H1 (cell line): ENCODE measurements around the gene CDCA7. TPM values are rescaled to one million over a fixed set of nuclear protein-coding genes. Genes with fewer than 3 reads are reported as not detected.

ENCODE experiments used
- CTCF ChIA-PET: fragments of 300-600 bp; sonication (Branson Sonifier 250); formaldehyde crosslinking; loops from one replicate; lab custom pipeline; 2021; ENCODE audit not compliant: partially characterized antibody; lab: Charles Lee
- POLR2A ChIA-PET: fragments of 300-600 bp; sonication (Branson Sonifier 250); formaldehyde crosslinking; loops from one replicate; lab custom pipeline; 2021; ENCODE audit warnings: inconsistent platforms; ENCODE audit not compliant: partially characterized antibody; lab: Charles Lee
- DNase-seq, 2 experiments: peaks; one replicate each; pipeline versions ENCODE4 v3.0.0 to v3.0.0-alpha.2; 2010 to 2022; ENCODE audit warnings: low spot score in 2 of 2, low read depth in 1 of 2, mixed read lengths in 1 of 2
- FAIRE-seq: peaks from 2 replicates; lab custom pipeline; 2011; peaks lifted over from hg19 to GRCh38; lab: Jason Lieb, UNC
- H2AFZ ChIP-seq: 2 replicates; pipeline ENCODE4 v1.8.1; 2012; ENCODE audit warnings: low read length, inconsistent platforms
- H2AK5ac ChIP-seq: 2 replicates; pipeline ENCODE4 v1.6.1; 2013; ENCODE audit warnings: low read depth, low read length
- H2BK120ac ChIP-seq: replicated peaks from 2 replicates; pipeline ENCODE3; 2013; ENCODE audit warnings: low read depth, low read length, inconsistent platforms
- H2BK12ac ChIP-seq: 2 replicates; pipeline ENCODE4 v1.6.1; 2013; ENCODE audit warnings: low read depth, low read length
- H2BK15ac ChIP-seq: 2 replicates; pipeline ENCODE4 v1.6.1; 2013; ENCODE audit warnings: low read length
- H2BK20ac ChIP-seq: 2 replicates; pipeline ENCODE4 v1.6.1; 2013; ENCODE audit warnings: low read length
- H2BK5ac ChIP-seq: 2 replicates; pipeline ENCODE4 v1.6.1; 2013; ENCODE audit warnings: low read depth, low read length
- H3K14ac ChIP-seq: 2 replicates; pipeline ENCODE4 v1.6.1; 2013; ENCODE audit warnings: inconsistent platforms; ENCODE audit not compliant: insufficient read length
- H3K18ac ChIP-seq: 2 replicates; pipeline ENCODE4 v1.6.1; 2013; ENCODE audit warnings: low read length; ENCODE audit errors: extremely low read depth
- H3K23ac ChIP-seq: 2 replicates; pipeline ENCODE4 v1.6.1; 2013; ENCODE audit warnings: inconsistent platforms; ENCODE audit not compliant: insufficient read length
- H3K23me2 ChIP-seq: 2 replicates; pipeline ENCODE4 v1.6.1; 2013; ENCODE audit warnings: low read depth, low read length
- H3K27ac ChIP-seq: 2 replicates; pipeline ENCODE4 v1.6.1; 2011; ENCODE audit warnings: low read depth, low read length, inconsistent platforms
- H3K27me3 ChIP-seq, 4 experiments: replicated peaks in 1 of 4; 1 replicate in 1 of 4; 2 replicates in 3 of 4; pipeline versions ENCODE4 v1.6.1 to v1.8.1; 2011 to 2013; ENCODE audit warnings: low read length in 3 of 4, mild to moderate bottlenecking in 3 of 4, inconsistent platforms in 2 of 4, mixed read lengths in 2 of 4, moderate library complexity in 1 of 4; ENCODE audit not compliant: control insufficient read depth in 3 of 4, insufficient read depth in 3 of 4; ENCODE audit errors: extremely low read depth in 1 of 4
- H3K36me3 ChIP-seq, 4 experiments: 2 replicates each; pipeline versions ENCODE4 v1.6.1 to v1.8.1; 2011 to 2013; ENCODE audit warnings: mild to moderate bottlenecking in 4 of 4, low read length in 3 of 4, moderate library complexity in 2 of 4, control low read depth in 1 of 4, inconsistent platforms in 1 of 4; ENCODE audit not compliant: insufficient read depth in 4 of 4, control insufficient read depth in 2 of 4
- H3K4ac ChIP-seq: replicated peaks from 2 replicates; pipeline ENCODE3; 2013; ENCODE audit warnings: low read length, low read depth, mixed read lengths, inconsistent platforms; ENCODE audit not compliant: insufficient read length
- H3K4me1 ChIP-seq, 4 experiments: replicated peaks in 1 of 4; 1 replicate in 1 of 4; 2 replicates in 3 of 4; pipeline versions ENCODE4 v1.6.1 to v1.8.1; 2011 to 2013; ENCODE audit warnings: low read length in 3 of 4, inconsistent platforms in 2 of 4, mixed read lengths in 1 of 4; ENCODE audit not compliant: insufficient read depth in 4 of 4, control insufficient read depth in 3 of 4
- H3K4me2 ChIP-seq, 2 experiments: 2 replicates each; pipeline versions ENCODE4 v1.6.1 to v1.8.1; 2011 to 2013; ENCODE audit warnings: low read depth in 2 of 2, low read length in 2 of 2, control low read depth in 1 of 2, inconsistent platforms in 1 of 2, mild to moderate bottlenecking in 1 of 2; ENCODE audit not compliant: insufficient read depth in 1 of 2
- H3K4me3 ChIP-seq, 4 experiments: fragments of 200-600, 300-600 bp in 1 of 4; sonication (generic), shearing (Covaris generic), sonication (Bioruptor Twin) in 1 of 4; 2 replicates each; pipeline versions ENCODE4 v1.5.1 to v1.8.1; 2011 to 2016; ENCODE audit warnings: low read length in 4 of 4, low read depth in 3 of 4, control low read depth in 2 of 4, inconsistent platforms in 2 of 4, mild to moderate bottlenecking in 2 of 4, mixed read lengths in 1 of 4, moderate library complexity in 1 of 4; ENCODE audit not compliant: insufficient read depth in 2 of 4; ENCODE audit errors: extremely low read depth in 1 of 4
- H3K56ac ChIP-seq: replicated peaks from 2 replicates; pipeline ENCODE3; 2013; ENCODE audit warnings: low read depth, mild to moderate bottlenecking, mixed read lengths, low read length, inconsistent platforms; ENCODE audit not compliant: insufficient read length
- H3K79me1 ChIP-seq: 2 replicates; pipeline ENCODE4 v1.6.1; 2013; ENCODE audit warnings: low read depth, low read length, control low read depth
- H3K79me2 ChIP-seq, 2 experiments: 2 replicates each; pipeline versions ENCODE4 v1.6.1 to v1.8.1; 2012 to 2013; ENCODE audit warnings: low read length in 2 of 2, mild to moderate bottlenecking in 2 of 2, inconsistent platforms in 1 of 2; ENCODE audit not compliant: insufficient read depth in 2 of 2, control insufficient read depth in 1 of 2
- H3K9ac ChIP-seq, 4 experiments: replicated peaks in 1 of 4; 1 replicate in 1 of 4; 2 replicates in 3 of 4; pipeline versions ENCODE4 v1.6.1 to v1.8.1; 2011 to 2013; ENCODE audit warnings: low read depth in 3 of 4, low read length in 3 of 4, control low read depth in 2 of 4, mild to moderate bottlenecking in 2 of 4, moderate library complexity in 2 of 4, inconsistent platforms in 1 of 4; ENCODE audit errors: extremely low read depth in 1 of 4
- H3K9me3 ChIP-seq, 2 experiments: 2 replicates each; pipeline versions ENCODE4 v1.6.1 to v1.8.1; 2012 to 2013; ENCODE audit warnings: mild to moderate bottlenecking in 2 of 2, moderate library complexity in 2 of 2, control low read depth in 1 of 2, inconsistent platforms in 1 of 2, low read depth in 1 of 2, low read length in 1 of 2, mixed read lengths in 1 of 2; ENCODE audit not compliant: insufficient read depth in 2 of 2
- H4K20me1 ChIP-seq, 2 experiments: replicated peaks in 1 of 2; 2 replicates each; pipeline versions ENCODE3 to v1.8.1; 2011 to 2013; ENCODE audit warnings: inconsistent platforms in 2 of 2, low read length in 2 of 2, mild to moderate bottlenecking in 1 of 2; ENCODE audit not compliant: insufficient read depth in 2 of 2, control insufficient read depth in 1 of 2
- H4K5ac ChIP-seq: 2 replicates; pipeline ENCODE4 v1.6.1; 2013; ENCODE audit warnings: low read length, low read depth, mixed read lengths, inconsistent platforms; ENCODE audit not compliant: insufficient read length
- H4K8ac ChIP-seq: 2 replicates; pipeline ENCODE4 v1.8.0; 2013; ENCODE audit warnings: mild to moderate bottlenecking, moderate library complexity, low read length, inconsistent platforms; ENCODE audit not compliant: insufficient read depth; ENCODE audit errors: extremely low read depth
- H4K91ac ChIP-seq: replicated peaks from 2 replicates; pipeline ENCODE3; 2013; ENCODE audit warnings: low read length, mixed read lengths, inconsistent platforms; ENCODE audit not compliant: insufficient read length
- BRCA1 ChIP-seq: IDR thresholded peaks from 2 replicates; pipeline ENCODE4 v1.6.1; 2012; ENCODE audit warnings: low read depth, low read length, improper control_type of control experiment
- CBX5 ChIP-seq: fragments of 300-800, 300-1000 bp; sonication (generic); IDR thresholded peaks from 2 replicates; pipeline ENCODE4 v1.7.1; 2016; ENCODE audit warnings: antibody characterized with exemption, low read length, low read depth
- GABPA ChIP-seq: IDR thresholded peaks from 2 replicates; pipeline ENCODE4 v1.6.1; 2011; ENCODE audit warnings: mild to moderate bottlenecking, low read length, moderate library complexity, borderline replicate concordance; ENCODE audit not compliant: insufficient read depth
- POU5F1 ChIP-seq: IDR thresholded peaks from 2 replicates; pipeline ENCODE4 v1.6.1; 2011; ENCODE audit warnings: low read depth, mild to moderate bottlenecking, low read length, moderate library complexity
- TAF7 ChIP-seq: optimal IDR thresholded peaks from 2 replicates; pipeline ENCODE3; 2011; ENCODE audit warnings: low read depth, mild to moderate bottlenecking, inconsistent platforms, low read length, moderate library complexity, borderline replicate concordance
- WGBS, 2 experiments: shearing (Covaris generic) in 1 of 2; methylation state at CpG; one replicate each; pipeline versions ENCODE4 v1.1.6 to v1.1.7; 2013 to 2015; ENCODE audit warnings: low lambda C conversion rate in 2 of 2, mixed read lengths in 2 of 2, inconsistent platforms in 1 of 2, low coverage in 1 of 2, missing lambda C conversion rate in 1 of 2; ENCODE audit not compliant: insufficient replicate concordance in 2 of 2, insufficient coverage in 1 of 2, insufficient read length in 1 of 2; ENCODE audit errors: extremely low coverage in 1 of 2, missing lambda C conversion rate in 1 of 2; 5-methylcytosine and 5-hydroxymethylcytosine counted together
- polyA plus RNA-seq, 7 experiments: library from polyadenylated mRNA; depleted of rRNA in 3 of 7; stranded (reverse) in 5 of 7; unstranded in 2 of 7; fragments of >200 nt in 5 of 7; fragments of 200-250 nt in 2 of 7; gene quantifications; 1 replicate in 5 of 7; 2 replicates in 1 of 7; 4 replicates in 1 of 7; pipeline versions ENCODE4 v1.2.1 to v1.2.3, GENCODE V29; 2011 to 2013; ENCODE audit warnings: missing spikeins in 2 of 7, mixed read lengths in 2 of 7
- total RNA-seq: library from RNA; stranded (reverse); fragmentation: NEBNext Ultra II Directional; extraction: Animal tissue kit (Norgen Biotek cat#: 25700); gene quantifications from 2 replicates; pipeline ENCODE4 v1.2.1, GENCODE V29; 2021
- TF ChIP-seq, protein P1 (sequence below): IDR thresholded peaks from 2 replicates; pipeline ENCODE4 v1.6.1; 2012; ENCODE audit warnings: low read length, inconsistent platforms

Gene CDCA7
- total and polyA plus RNA-seq, 2 of the 8 experiments (the other 6 are each of a cell fraction or from before 2014, with no cell fraction given): 64.4 to 80.4 TPM

DNA sequence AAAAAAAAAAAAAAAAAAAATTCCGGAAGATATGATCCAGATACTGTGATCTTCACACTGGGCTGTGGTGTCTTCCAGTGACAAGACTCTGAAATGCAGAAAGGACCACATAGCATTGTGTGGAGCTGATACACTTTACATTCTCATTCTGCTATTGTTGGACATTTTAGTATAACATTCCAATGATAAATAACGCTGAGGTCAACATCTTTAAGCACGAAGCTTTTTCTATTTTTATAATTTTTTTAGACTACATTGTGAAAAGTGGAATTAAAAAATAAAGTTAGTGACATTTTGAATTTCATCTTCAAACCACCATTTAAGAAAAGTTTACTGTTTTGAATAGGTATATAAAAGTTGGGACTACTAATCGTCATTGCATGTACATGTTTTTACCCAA, 62.7 kb downstream of the CDCA7 start:
- no peak overlapping the region for H3K56ac ChIP-seq
- peaks cover 0 to 4% (median 2%) of the 10 kb centered on the region in 4 experiments; a peak in 3 of 7 replicates for H3K4me1 ChIP-seq
- DNase-seq (no peak), FAIRE-seq (no peak)
- no peak overlapping the region for H2AK5ac ChIP-seq
- H4K91ac ChIP-seq: no peak overlapping the region
- no peak overlapping the region for H3K4me2 ChIP-seq
- H3K14ac ChIP-seq: no peak overlapping the region
- H4K20me1 ChIP-seq: no peaks in the 10 kb centered on the region
- H4K5ac ChIP-seq: no peak overlapping the region
- H3K27me3 ChIP-seq: no peaks in the 10 kb centered on the region
- H2BK15ac ChIP-seq: no peak overlapping the region
- TF ChIP-seq CBX5 (no peak), BRCA1 (no peak), GABPA (no peak), POU5F1 (no peak), TAF7 (no peak)
- TF ChIP-seq, protein P1, sequence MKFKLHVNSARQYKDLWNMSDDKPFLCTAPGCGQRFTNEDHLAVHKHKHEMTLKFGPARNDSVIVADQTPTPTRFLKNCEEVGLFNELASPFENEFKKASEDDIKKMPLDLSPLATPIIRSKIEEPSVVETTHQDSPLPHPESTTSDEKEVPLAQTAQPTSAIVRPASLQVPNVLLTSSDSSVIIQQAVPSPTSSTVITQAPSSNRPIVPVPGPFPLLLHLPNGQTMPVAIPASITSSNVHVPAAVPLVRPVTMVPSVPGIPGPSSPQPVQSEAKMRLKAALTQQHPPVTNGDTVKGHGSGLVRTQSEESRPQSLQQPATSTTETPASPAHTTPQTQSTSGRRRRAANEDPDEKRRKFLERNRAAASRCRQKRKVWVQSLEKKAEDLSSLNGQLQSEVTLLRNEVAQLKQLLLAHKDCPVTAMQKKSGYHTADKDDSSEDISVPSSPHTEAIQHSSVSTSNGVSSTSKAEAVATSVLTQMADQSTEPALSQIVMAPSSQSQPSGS: no peak
- no peak overlapping the region for H3K4me3 ChIP-seq
- H3K18ac ChIP-seq: no peak overlapping the region
- H3K4ac ChIP-seq: no peak overlapping the region
- no peak overlapping the region for H3K27ac ChIP-seq
- no peak overlapping the region for H2BK12ac ChIP-seq
- H2BK5ac ChIP-seq: no peak overlapping the region
- no peaks in the 10 kb centered on the region for H3K23me2 ChIP-seq
- no peak overlapping the region for H2AFZ ChIP-seq
- no peak overlapping the region for H2BK120ac ChIP-seq
- H4K8ac ChIP-seq: no peak overlapping the region
- no peak overlapping the region for H3K9ac ChIP-seq
- H2BK20ac ChIP-seq: no peak overlapping the region
- H3K23ac ChIP-seq: no peak overlapping the region
- H3K79me2 ChIP-seq: no peaks in the 10 kb centered on the region
- CTCF ChIA-PET: no interaction called here
- H3K9me3 ChIP-seq: no peaks in the 10 kb centered on the region
- H3K79me1 ChIP-seq: no peaks in the 10 kb centered on the region
- WGBS, 2 experiments: 95% methylated on average over 4 of the region's 4 CpGs; no CpG with 5 or more reads in 1 of the 2 experiments
- no peaks in the 10 kb centered on the region for H3K36me3 ChIP-seq
- POLR2A ChIA-PET: no interaction called here
